Stimulated activated CD4-positive, alpha-beta T cell treated with anti-CD3 and anti-CD28 coated beads, Interleukin-12 subunit alpha, Interleukin-12 subunit beta, amount 100 ng/mL, for 24 hours (primary cell): Measurements from ENCODE around the gene ZNF737.
"Not testable (repeated sequence)": the region's sequence is repeated elsewhere in the genome, so short reads cannot be mapped to it uniquely, and the experiment has no call there.

Source experiments
- DNase-seq, 2 experiments: peaks; one replicate each; pipeline ENCODE4 v3.0.0-alpha.2; 2020; ENCODE audit warnings: low read depth in 2 of 2

The ZNF737 gene

DNA sequence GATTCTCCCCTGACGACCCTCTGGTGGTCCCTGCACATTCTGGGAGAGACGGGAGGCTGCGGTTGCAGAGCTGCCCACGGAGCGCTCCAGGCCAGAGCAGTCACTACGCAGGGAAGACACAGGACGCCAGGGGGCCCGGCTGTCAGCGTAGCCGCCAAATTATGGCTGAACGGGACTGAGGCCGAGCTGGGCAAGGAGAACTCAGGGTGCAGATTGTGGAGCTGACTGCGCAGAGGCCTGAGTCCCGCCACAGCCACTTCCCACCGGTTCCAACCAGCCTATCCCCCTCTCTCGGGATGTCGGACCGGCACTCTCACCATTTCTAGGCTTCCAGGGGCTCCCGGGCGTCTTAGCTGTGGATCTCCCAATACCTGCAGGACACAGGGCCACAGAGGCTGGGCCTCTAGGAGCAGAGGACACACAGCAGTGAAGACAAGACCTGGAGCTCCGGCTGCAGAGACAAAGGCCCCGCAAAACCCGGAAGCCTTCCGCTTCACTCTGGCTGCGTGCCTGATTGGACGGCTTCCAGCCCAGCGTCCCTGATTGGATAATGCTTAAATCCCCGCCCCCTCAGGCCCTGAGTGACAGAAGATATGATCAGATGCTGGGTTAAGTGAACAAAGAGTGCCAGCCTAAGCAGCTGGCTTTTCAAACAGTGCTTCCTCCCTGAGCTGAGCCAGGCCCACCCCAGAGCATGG is at the start of gene ZNF737:
Gene ZNF737, minus strand, starts transcription at position 461 of the 698 bp plus-strand sequence. Its CDS starts 141 bp downstream, at position 320.
- DNase-seq, result peak; percentile 83 to 84

DNA sequence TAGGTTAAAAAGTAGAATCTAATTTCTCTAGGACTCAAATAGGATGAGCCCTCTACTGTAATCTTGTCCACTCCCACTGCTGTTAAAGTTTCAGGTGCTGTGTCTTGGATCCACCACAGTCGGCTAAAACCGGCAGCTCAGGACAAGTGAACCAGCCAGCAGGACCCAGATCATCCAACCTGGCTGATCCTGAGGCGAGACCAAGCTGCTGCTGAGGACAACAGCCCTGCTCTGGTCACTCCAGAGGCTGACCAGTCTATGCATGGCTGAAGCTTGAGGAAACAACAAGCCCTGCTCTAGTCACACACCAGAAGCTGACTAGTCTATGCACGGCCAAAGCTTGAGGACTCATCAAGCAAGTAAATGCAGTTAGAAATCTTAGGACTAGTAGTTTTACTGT is 49.4 kb upstream of the ZNF737 start:
- not testable (repeated sequence) for DNase-seq

DNA sequence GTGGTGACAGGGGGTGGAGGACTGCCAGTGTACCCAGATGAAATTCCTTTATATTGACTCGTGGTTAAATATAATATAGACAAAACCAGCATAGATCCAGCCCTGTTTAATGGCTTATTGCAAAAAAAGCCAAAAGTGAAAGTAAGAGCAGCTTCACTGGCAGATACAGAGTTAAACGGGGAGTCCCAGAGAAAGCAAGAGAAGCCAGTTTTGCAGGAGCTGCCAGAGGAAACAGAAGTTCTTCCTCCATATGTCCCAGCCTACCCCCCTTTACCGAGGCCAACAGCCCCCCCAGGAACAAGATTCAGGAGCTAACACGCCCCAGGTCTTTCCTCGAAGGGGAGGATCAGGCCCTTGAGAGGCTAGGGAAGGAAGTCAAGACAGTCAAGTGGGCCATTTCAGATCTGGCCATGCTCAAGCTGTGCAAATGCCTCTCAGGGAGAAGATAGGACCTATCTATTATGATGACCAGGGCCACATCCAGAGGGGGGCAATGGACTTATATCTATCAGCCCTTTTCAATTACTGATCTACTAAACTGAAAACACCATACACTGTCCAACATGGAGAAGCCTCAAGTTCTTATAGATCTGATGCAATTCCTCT is 47.2 kb upstream of the ZNF737 start:
- DNase-seq, result no peak

DNA sequence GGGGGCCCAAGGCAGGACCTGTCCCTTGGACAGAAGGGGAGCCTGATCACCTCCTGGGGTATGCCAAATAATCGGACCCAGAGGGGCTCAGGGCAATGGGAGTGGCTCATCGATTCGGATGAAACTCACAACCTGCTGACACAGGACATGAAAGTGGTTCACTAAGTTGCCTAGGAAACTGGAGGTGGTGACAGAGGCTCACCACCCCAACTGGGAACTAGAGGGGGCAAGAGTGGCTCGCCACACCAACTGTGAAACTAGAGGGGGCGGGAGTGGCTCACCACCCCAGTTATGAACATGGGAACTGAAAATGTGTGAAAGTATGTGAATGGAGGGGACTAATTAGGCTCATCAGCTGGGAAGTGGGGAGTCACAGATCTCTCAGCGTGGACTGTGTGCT is 46.3 kb upstream of the ZNF737 start:
- DNase-seq, result no peak

DNA sequence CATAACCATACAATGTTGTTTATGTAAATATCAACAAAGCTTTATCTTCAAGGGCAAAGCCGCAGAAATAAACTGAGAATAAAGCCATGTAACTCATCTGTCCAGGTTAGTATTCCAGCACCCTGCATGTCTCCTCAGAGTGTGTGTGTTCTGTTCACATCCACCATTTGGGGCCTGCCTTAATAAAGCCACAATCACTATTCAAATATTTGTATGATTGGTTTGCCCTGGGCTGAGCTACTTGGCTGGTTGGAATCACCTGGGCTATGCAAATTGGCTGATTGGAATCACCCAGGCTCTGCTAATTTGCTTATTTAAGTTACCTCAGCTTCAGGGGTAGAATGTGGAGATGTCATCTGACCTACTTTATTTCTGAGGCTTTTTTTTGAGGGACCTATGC is 42.4 kb upstream of the ZNF737 start:
- DNase-seq, result no peak

DNA sequence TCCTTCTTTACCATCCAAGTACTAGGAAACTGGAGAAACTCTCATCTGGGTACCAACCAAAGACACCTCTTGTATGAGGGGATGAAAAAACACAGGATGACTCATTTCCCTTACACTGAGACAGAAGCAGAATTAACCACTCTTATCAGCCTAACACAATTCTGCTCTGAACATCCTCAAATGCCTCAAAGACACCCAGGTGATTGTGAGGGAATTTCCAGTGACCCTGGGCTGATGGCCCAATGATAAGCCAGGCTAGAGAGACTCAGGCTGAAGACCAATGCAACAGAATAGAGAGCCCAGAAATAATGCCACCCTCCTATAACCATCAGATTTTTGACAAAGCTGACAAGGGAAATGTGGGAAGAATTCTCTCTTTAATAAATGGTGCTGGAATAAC is 7.0 kb downstream of the ZNF737 start:
- no peak for DNase-seq

DNA sequence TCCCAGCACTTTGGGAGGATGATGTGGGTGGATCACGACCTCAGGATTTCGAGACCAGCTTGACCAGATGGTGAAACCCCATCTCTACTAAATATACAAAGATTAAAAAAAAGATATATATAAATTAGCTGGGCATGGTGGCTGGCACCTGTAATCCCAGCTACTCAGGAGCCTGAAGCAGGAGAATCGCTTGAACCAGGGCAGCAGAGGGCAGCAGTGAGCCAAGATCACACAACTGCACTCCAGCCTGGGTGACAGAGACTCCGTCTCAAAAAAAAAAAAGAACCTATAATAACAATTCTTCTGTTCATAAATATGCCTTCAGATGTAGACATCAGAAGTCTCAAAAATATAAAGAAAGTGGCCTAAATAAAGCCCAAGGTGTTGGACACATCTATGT is 7.6 kb downstream of the ZNF737 start:
- no peak for DNase-seq

DNA sequence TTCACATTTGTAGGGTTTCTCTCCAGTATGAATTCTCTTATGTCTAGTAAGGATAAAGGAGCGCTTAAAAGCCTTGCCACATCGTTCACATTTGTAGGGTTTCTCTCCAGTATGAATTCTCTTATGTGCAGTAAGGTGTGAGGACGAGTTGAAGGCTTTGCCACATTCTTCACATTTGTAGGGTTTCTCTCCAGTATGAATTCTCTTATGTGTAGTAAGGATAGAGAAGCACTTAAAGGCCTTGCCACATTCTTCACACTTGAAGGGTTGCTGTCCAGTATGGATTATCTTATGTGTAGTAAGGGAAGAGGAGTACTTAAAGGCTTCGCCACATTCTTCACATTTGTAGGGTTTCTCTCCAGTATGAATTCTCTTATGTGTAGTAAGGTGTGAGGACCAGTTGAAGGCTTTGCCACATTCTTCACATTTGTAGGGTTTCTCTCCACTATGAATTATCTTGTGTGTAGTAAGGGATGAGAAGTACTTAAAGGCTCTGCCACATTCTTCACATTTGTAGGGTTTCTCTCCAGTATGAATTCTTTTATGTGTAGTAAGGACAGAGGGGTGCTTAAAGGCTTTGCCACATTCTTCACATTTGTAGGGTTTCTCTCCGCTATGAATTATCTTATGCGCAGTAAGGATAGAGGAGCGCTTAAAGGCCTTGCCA is 20.8 kb downstream of the ZNF737 start:
- DNase-seq, result not testable (repeated sequence)

DNA sequence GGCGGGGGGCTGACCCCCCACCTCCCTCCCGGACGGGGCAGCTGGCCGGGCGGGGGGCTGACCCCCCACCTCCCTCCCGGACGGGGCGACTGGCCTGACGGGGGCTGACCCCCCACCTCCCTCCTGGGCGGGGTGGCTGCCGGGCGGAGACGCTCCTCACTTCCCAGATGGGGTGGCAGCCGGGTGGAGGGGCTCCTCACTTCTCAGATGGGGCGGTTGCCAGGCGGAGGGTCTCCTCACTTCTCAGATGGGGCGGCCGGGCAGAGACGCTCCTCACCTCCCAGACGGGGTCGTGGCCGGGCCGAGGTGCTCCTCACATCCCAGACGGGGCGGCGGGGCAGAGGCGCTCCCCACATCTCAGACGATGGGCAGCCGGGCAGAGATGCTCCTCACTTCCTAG is 35.3 kb downstream of the ZNF737 start:
- DNase-seq, result not testable (repeated sequence)

DNA sequence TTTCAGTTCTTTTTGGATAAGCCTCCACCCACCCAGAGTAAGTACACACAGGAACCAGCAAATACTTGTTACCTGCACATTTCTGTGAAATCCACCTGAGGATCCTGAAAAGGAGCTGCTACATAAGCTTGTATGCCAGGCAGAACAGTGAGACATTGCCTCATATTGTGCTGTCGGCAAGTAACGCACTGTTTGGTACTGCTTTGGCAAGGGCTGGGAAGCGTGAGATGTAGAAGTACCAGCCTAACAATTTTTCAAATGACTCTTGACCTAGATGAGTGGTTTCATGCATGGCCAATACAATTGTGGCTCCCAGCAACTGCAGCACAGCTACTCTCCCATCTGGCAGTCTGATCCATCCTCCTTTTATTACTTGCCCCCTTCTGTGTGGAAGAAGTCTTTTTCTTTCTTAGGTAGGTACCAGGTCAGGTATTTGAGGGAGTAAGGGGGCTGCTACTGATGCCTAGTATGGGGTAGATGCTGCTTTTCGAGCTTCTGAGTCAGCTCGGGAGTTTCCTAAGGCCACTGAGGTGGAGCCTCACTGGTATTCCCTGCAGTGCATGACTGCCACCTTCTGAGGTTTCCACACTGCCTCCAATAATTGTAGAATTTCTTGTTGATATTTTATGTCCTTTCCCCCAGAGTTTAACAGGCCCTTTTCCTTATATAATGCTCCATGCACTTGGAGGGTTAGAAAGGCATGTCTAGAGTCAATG is 52.2 kb downstream of the ZNF737 start:
- DNase-seq, result no peak

DNA sequence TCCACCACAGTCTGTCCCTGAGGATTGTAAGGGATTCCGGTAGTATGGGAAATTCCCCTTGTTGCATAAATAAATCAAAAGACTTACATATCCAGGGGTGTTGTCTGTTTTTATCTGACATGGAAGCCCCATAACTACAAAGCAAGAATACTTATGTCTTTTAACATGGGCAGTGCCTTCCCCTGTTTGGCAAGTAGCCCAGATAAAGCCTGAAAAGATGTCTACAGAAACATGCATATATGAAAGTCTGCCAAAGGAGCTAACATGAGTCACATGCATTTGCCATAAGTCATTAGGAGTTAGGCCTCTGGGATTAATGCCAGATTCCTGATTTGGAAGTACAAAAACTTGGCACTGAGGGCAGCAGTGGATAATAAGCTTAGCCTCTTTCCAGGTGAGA is 62.1 kb downstream of the ZNF737 start:
- no peak for DNase-seq
